ENCODE results near the gene DOK7. TPM values are rescaled to one million over a fixed set of nuclear protein-coding genes. Genes with fewer than 3 reads are reported as not detected.

Gene DOK7
- total RNA-seq, 1 donor from 2014 or later: 35.5 TPM

DNA sequence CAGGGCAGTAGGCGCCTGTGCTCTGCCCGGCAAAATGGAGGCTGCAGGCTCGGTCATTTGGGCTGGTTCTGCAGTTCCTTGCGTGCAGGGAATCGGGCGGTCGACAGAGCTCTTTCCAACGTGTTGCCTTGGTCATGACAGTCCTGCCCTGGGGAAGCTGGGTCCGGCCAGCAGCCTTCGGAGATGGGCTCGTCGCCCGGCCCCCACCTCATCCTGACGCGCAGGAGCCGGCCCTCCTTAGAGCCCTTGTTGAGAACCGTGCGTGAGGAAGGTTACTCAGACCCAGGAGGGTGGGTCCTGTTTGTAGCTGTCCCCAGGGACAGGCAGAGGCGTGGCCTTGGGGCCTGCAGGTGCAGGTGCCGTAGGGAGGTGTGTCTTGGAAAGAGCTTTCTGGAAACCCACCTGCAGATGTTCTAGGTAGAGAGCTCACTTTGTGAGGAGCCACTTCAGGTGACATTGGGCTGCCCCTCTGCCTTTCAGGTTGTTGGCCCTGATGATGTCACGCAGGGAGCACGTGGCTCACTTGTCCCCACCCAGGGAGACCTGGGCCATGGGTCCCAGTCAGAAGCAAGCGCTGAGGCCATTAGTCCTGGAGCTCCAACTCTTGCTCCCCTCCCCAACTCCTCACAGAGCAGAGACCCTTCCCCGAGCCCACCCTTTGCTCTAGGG is 36.5 kb upstream of the DOK7 start:
- no peak for ATAC-seq
- intact Hi-C loops (cut with micrococcal nuclease): no loop called here
- no peak for DNase-seq

DNA sequence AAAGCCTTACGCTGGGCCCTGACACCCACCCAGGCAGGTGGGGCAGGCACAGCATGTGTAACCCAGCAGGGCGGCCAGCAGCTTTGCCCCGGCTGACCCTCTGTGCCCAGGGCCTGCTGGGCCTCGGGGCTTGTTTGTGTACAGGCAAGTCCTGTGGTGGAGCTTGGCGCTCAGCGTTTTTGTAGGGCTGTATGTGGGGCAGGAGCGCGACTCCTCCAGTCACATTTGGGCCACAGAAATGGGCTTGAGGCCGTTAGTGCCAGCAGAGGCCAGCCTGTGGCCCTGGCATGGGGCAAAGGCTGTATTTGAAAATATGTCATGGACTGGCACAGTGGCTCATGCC is 36.0 kb upstream of the DOK7 start:
- intact Hi-C loops (cut with micrococcal nuclease): no loop called here
- no peak for ATAC-seq
- no peak for DNase-seq

DNA sequence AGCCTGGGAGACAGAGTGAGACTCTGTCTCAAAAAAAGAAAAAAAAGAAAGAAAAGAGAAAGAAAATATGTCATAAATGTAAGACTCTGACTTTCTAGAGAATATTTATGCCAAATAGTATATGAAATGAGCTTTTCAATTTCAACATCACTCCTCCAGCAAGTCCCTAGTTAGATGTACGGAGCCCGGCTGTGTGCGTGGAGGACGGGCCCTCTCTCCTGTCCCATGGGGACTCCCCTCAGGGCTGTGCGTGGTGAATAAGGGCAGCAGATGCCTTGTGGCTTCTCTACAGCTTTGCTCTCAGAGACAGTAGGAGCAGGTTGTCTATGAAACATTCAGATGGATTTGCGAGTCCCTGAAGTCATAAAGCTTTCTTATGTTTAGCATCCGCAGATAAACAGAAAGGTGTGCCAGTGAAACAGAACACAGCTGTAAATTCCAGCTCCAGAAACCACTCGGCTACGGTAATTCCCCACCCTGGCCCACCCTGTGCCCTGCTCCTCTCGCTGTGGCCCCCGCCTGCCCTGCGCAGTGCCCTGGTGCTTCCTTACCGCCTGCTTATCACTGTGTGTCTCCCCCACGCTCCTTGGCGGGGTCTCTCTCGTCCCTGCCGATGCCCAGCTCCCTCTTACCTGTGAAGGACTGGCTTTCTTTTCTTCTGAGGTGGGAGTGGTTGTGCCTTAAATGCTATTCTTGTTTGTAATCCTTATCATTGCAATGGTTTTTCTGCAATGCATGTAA is 35.2 kb upstream of the DOK7 start:
- ATAC-seq: no peak
- intact Hi-C loops (cut with micrococcal nuclease): no loop called here

DNA sequence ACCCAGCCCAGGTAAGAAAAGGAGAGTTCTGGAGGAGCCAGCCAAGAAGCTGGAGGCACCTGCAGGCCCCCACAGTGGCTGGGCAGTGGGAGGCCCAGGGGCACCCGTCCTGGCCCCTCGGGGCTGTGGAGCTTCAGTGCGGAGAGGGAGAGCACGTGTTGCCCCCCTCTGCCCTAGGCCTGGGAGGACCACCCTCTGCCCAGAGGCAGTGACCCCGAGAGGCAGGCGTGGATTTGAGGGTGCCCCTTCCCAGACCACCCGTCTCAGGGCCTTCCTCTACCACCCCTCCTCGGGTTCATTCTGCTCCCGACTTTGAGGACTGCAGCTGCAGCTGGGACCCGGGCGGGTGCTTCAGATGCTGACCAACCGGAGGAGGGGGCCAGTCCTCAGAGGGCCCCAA is 33.5 kb upstream of the DOK7 start:
- ATAC-seq (no peak), DNase-seq (no peak)
- intact Hi-C loops (cut with micrococcal nuclease): no loop called here

More for the DNA sequence above, 35.2 kb upstream of the DOK7 start:
- DNase-seq: no peak

DNA sequence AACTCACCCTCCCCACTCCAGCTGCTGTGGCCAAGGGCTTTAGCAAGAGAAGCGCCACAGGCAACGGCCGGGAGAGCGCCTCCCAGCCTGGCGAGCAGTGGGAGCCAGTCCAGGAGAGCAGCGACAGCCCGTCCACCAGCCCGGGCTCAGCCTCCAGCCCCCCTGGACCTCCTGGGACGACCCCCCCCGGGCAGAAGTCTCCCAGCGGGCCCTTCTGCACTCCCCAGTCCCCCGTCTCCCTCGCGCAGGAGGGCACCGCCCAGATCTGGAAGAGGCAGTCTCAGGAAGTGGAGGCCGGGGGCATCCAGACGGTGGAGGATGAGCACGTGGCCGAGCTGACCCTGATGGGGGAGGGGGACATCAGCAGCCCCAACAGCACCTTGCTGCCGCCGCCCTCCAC is 32.6 kb upstream of the DOK7 start:
- ATAC-seq: no peak

DNA sequence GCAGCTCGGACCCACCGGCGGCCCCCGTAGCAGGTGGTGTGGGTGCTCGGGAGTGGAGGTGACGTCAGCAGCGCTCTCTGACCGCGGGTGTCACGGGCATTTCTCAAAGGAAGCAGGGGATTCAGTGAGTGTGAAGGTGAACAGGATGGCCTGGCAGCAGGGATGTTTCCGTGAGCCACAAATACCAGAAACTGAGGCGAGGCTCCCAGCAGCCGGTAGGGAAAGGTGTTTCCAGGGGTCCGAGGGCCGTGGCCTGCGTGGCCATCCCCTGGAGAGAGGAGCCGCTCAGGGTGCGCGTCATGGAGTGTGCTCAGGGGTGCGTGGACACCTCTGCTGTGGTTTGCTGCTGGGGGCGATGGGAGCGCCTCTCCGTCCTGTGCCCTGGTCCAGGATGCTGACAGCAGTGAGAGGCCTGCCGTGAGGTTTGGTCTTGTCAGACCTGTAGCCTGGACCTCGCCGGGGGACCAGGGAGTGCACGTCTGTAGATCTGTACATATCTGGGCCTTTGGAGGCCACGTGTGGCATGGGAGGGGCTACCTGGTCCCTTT is 31.6 kb upstream of the DOK7 start:
- DNase-seq: no peak
- no peak for ATAC-seq
- intact Hi-C loops (cut with micrococcal nuclease): no loop called here

More for the DNA sequence above, 32.6 kb upstream of the DOK7 start:
- intact Hi-C loops (cut with micrococcal nuclease): no loop called here
- DNase-seq: no peak

DNA sequence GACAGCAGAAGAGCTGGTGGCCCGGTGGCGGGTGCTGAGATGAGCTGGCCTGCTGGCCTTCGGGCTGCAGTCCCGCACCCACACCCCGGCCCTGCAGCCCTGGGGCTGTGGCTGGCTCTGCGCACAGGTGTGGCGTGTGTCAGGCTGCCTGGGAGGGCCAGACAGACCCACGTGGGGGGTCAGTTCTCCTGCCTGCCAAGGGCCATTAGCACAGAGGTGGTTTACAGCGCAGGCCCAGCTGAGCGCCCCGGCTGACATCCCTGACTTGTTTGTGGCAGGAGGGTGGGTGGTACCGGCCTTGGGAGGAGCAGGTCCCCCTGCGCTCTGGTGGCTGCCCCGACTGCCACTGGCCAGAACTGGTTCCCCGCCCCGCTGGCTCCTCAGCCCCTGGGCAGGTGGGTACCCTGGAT is 30.7 kb upstream of the DOK7 start:
- intact Hi-C loops (cut with micrococcal nuclease): no loop called here
- ATAC-seq (no peak), DNase-seq (peak; percentile 28)

DNA sequence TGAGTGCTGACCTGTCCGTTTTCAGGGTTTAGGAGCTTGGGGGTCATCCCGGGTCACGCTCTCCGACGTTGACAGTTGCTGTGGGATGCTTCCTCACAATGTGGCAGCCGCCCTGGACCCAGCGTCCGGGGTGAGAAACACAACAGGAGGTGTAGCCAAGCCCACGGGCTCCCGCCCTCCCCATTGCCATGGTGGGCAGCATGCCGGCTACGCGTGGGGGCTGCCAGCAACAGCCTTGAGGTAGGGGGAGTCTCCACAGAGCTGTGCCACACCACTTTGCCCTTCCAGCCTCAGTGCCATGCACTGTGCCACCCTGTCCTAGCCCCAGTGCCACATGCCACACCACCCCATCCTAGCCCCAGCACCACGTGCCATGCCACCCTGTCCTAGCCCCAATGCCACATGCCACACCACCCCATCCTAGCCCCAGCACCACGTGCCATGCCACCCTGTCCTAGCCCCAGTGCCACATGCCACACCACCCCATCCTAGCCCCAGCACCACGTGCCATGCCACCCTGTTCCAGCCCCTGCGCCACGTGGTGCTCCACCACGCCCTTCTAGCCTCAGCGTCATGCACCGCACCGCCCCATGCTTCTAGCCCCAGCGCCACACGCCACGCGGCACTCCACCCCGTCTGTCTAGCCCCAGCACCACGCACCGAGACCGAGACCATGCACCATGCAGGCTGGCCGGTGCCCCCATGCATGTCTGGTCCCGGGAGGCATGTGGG is 29.8 kb upstream of the DOK7 start:
- ATAC-seq (no peak), DNase-seq (peak; percentile 27)
- intact Hi-C loops (cut with micrococcal nuclease): no loop called here

DNA sequence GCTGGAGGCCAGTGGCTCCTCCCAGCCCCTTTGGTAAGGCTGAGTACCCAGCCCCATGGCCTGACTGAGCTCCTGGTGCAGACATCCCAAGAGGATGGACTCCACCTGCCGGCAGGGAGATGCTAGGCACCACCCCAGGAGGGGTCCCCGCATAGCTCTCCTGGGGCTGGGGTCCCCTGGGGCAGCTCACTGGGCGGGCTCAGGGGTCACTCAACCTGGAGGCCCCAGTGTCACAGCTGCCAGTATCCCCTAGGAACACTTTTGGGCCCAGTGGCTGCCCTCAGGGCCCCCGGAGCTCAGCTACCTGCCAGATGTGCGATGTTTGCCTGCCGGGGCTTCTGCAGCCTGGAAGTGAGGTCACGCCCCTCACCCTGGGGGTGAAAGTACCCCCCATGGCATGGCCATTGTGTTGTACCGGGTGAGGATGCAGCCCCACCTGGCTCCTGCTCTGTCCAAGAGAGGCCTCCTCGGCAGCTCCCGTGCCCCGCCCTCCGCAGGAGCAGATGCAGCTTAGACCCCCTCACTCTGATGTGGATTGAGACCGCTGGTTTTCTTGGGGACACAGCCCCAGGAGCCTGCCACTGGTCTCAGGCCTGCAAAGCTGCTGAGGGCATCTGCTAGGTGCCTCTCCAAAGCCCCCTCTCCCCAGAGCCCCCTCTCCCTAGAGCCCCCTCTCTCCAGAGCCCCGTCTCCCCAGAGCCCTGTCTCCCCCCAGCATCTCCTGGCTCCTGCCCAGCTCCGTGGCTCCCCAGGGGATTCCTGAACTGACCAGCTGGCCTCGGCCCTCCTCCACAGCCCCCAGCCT is 28.0 kb upstream of the DOK7 start:
- intact Hi-C loops (cut with micrococcal nuclease): no loop called here
- ATAC-seq (no peak), DNase-seq (peak; percentile 22)

DNA sequence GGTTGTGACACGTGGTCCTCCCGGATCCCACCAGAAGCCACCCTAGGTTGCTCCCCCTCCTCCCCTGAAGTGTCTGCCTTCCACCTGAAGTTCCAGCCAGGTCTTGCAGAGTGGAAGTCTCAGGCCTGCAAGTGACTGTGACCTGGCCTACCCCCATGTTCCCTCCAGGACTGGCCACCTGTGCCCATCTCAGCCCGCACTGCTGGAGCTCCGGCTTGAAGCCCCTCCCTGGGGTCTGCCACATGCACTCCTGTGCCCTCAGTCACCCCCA is 27.5 kb upstream of the DOK7 start:
- intact Hi-C loops (cut with micrococcal nuclease): no loop called here
- DNase-seq: no peak
- no peak for ATAC-seq

DNA sequence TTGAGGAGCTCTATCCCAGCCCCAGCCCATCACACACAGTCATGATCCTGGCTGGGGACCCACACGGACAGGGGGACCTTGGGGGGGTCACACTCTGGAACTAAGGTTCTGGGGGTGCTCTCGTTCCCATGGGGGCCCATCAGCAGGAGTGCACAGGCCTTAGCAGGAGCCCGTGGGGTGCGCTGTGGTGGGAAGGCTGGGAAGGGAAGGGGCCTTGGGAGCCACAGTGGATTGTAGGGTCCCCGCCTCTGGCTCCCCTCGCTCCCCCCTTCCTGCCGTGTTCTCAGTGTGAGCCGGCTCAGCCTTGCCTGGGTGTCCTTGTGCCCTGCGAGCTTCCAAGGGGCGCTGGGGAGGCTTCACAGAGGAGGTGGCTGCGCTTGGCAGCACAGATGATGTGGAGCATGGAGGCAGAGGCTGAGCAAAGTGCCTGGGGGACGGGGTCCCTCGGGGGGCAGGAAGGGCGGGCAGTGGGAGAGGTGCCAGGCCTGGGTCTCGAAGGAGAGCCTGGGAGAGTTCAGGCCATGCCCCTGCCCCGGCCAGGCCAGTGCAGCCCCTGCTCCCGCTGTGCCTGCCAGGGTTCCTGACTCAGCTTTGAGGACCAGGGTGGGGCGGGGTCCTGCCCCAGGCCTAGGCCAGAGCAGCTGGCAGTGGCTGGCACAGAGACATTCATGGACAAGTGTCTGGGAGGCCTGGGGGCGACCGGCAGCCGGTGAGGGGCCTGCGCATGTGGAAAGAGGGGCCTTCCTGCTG is 26.9 kb upstream of the DOK7 start:
- DNase-seq (peak; percentile 23), ATAC-seq (no peak)
- intact Hi-C loops (cut with micrococcal nuclease): no loop called here

DNA sequence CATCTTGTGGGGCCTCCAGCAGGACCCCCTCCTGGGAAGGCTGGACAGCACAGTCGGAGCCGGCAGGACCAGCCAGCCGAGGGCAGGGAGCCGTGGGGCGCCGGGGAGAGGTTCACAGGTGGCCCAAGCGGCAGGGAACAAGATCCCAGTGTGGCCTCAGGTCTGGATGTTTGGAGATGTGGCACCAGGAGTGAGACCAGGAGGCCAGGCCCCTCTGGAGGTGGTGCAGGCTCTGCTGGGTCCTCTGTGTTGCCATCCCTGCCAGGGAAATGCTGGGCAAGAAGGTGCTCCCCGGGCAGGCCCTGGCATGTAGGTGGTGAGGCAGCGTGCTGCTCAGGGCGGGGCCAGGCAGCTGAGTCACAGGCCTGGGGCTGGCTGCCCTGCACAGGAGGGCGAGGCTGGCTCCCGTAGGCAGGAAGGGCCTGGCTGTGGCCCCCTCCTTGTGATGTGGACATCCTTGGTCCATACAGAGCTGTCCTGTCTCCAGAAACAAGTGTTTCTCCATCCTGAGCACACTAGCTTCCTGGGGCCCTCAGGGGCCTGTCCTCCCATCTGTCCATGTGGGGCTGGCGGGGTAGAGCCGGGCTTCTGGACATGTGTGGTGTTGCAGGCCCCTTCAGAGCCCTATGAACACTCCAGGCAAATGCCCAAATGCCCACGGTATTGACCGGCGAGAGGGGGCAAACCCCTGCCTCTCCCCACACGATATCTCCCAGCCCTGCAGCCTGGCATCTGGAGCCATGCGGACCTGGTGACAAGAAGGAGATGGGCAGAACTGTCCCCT is 26.1 kb upstream of the DOK7 start:
- intact Hi-C loops (cut with micrococcal nuclease): no loop called here
- DNase-seq (peak; percentile 31), ATAC-seq (no peak)

DNA sequence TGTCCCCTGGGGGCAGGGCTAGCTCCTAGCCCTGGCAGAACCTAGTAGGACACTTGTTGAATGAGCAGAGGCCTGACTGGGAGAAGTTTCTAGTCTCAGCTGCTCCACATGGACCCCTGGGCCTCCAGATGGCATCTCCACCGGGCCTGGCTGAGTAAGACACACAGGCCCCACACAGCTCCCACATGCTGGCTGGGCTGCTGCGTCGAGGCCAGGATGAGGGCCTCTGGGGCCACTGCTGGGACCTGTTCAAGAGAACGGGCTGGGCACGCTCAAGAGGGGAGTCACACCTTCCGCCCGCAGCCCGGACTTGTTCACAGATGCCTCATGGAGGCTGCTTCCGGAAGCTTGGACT is 25.5 kb upstream of the DOK7 start:
- intact Hi-C loops (cut with micrococcal nuclease): no loop called here
- ATAC-seq (no peak), DNase-seq (peak; percentile 24)

DNA sequence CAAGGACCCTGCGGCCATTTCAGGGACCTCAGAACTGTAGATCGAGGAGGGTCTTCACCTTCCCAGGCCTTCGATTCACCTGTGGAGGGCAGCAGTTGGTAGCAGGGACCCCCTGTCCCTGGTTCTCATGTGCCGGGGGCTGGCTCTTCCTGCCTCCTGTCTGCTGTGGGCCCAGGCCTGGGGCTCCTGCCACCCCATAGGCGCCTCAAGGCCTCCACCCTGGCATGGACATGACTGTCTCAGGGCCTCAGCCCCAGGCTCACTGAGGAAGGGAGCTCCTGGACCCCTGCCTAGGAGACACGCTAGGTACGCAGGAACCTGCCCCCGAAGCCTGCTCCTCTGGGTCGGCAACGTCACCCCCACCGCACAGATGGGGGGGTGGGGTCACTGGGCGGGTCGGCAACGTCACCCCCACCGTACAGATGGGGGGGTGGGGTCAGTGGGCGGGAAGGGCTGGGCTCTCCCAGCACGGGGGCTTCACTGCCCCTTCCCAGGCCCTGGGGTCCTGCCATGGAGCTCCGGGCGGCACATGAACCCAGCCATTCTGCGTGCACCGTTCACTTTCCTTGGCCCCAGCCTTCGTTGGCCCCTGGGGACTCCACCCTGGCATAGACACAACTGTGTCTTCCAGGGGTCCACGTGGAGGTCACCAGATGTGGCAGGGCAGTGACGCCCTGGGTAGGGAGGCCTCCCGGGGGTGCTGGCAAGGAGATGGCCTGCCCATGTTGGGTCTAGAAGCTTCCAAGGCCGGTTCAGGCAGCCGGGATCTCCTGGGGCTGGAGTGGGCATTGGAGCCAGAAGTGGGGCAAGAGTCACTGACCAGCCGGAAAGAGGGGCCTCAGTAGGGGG is 24.9 kb upstream of the DOK7 start:
- peak; percentile 22 for DNase-seq
- no peak for ATAC-seq
- intact Hi-C loops (cut with micrococcal nuclease): no loop called here

DNA sequence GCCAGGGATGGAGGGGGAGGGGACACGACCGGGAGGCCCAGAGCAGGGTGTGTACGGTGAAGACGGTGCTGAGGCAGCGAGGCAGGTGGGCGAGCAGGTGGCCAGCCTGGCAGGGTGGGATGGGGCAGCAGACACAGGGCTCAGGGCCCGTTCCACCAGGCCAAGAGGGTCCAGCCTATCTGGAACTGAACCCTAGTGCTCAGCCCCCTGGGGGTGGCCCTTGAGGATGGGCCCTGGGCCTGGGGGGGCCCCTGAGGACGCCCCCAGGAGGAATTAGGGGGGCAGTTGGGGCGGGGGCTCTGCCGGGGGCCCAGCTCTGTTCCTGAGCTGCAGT is 24.3 kb upstream of the DOK7 start:
- no peak for ATAC-seq
- intact Hi-C loops (cut with micrococcal nuclease): no loop called here

DNA sequence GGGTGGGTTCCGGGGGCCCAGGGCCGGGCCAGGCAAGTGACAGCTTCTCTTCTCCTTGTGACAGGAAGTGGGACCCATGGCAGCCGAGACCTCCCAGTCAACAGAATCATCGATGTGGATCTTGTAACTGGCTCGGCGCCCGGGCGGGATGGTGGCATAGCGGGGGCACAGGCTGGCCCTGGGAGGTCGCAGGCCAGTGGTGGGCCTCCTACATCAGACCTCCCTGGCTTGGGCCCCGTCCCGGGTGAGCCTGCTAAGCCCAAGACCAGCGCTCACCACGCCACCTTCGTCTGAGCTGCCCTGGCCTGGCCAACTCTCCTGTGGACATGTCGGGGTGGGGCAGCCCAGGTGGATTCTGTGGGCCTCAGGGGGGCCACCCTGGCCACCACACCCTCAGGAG is 23.7 kb upstream of the DOK7 start:
- ATAC-seq: no peak
- DNase-seq: peak; percentile 26
- intact Hi-C loops (cut with micrococcal nuclease): no loop called here

More for the DNA sequence above, 24.3 kb upstream of the DOK7 start:
- peak; percentile 25 for DNase-seq

DNA sequence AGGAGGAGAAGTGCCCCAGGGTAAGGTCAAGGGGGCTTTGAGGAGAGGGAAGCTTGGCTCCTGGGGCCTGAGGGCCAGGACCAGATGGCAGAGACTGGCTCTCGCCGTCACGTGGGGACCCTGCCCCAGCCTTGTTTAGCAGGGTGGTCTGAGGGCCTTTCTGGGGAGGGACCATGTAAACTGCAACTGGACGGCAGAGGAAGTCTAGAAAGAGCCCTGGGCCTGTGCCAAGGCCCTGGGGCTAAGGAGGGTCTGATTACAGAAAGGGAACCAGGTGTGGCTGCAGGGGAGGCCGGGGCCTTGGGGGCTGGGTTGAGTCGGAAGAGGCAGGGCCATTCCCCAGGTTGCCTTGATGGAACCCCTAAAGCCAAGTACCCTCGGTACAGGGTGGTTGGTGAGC is 23.1 kb upstream of the DOK7 start:
- DNase-seq (peak; percentile 21), ATAC-seq (no peak)
- intact Hi-C loops (cut with micrococcal nuclease): loop anchor here (10.0 kb wide), 1 partner anchor 95 kb away; no protein-coding TSS in a partner anchor

All from left ventricle myocardium superior (tissue), 1 donor.